AG10803 (cell line): ENCODE measurements around the gene NCK2.

Experiments used
- DNase-seq: peaks from one replicate; pipeline ENCODE4 v3.0.0; 2010; ENCODE audit warnings: low read depth
- H3K4me3 ChIP-seq: 2 replicates; pipeline ENCODE4 v1.5.1; 2011; ENCODE audit warnings: mild to moderate bottlenecking, low read length, control low read depth
- TF ChIP-seq, protein P1 (sequence below): conservative IDR thresholded peaks from 2 replicates; pipeline ENCODE4 v1.5.1; 2011; ENCODE audit warnings: mild to moderate bottlenecking, low read length, control low read depth, inconsistent platforms

NCK2 gene

DNA sequence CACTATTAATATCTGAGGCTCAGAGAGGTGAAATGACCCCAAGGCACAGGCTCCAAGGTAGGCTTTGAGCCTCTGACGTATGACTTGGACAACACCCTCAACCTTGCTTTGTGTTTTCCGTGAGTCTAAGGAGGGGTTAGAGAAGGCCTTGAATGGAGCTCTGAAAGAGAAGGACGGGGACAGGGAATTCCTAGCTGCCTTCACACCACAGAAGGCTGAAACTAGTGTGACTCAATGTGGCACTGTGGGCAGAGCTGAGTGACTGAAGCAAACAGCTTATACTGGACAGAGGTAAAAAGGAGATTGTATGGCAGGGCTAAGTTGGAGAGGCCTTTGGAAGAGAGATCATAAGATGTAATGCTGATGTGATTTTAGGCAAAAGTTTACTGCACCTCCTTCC, 3.5 kb upstream of the NCK2 start:
- H3K4me3 ChIP-seq = no peak overlapping the region
- DNase-seq = no peak
- TF ChIP-seq, protein P1, sequence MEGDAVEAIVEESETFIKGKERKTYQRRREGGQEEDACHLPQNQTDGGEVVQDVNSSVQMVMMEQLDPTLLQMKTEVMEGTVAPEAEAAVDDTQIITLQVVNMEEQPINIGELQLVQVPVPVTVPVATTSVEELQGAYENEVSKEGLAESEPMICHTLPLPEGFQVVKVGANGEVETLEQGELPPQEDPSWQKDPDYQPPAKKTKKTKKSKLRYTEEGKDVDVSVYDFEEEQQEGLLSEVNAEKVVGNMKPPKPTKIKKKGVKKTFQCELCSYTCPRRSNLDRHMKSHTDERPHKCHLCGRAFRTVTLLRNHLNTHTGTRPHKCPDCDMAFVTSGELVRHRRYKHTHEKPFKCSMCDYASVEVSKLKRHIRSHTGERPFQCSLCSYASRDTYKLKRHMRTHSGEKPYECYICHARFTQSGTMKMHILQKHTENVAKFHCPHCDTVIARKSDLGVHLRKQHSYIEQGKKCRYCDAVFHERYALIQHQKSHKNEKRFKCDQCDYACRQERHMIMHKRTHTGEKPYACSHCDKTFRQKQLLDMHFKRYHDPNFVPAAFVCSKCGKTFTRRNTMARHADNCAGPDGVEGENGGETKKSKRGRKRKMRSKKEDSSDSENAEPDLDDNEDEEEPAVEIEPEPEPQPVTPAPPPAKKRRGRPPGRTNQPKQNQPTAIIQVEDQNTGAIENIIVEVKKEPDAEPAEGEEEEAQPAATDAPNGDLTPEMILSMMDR = no peak

DNA sequence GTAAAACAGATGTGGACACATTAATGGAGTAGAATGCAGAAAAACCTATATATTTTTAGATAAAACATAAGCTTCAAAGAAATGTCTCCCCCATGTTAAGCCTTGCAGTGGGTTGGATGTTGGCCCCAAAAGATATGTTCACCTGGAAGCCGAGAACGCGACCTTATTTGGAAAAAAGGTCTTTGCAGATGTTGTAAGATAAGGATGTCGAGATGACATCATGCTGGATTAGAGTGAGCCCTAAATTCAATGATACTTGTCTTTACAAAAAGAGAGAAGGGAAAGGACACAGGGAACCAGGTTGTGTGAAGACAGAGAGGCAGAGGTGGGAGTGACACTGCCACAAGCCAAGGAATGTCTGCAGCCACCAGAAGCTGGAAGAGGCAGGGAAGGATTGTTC, 3.1 kb upstream of the NCK2 start:
- no peak for DNase-seq
- TF ChIP-seq, protein P1 = no peak
- no peak overlapping the region for H3K4me3 ChIP-seq

DNA sequence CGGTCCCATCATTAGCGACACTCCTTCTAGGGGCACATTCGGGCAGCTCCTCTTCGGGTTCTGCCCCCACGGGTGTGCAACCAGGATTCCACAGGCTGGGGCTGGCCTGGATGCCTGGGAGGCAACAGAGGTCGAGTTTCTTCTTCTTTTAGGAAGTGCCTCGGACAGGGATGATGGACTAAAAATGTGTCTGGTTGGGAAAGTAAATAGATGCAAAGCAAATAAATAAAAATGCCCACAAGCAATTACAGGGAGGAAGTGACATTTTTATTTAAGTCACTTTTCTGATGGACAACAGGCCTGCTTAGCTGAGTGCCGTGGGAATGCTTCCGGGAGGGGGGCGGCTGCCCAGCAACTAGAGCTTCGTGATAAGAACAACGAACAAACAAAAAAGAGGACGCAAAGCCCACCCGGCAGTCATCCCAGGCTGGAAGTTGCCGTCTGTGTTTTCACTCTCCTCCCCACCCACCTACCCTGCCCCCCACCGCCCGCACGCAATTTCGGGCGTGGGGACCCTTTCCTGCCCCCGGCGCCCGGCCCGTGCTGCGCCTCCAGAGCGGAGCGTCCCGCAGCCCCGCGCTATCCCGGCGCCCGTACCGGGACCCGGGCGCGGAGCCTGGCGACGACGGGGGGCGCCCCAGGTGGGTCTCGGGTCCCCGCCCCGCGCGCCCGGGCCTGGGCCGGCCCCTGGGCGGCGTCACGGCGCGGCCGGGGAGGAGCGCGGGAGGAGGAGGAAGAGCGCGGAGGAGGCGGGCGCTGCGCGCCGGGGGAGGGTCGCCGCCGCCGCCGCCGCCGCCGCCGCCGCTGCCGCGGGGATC, 412 bp upstream of the NCK2 start:
- DNase-seq = peak; percentile 54
- peak overlapping the region; percentile 62 for H3K4me3 ChIP-seq
- TF ChIP-seq, protein P1 = no peak

DNA sequence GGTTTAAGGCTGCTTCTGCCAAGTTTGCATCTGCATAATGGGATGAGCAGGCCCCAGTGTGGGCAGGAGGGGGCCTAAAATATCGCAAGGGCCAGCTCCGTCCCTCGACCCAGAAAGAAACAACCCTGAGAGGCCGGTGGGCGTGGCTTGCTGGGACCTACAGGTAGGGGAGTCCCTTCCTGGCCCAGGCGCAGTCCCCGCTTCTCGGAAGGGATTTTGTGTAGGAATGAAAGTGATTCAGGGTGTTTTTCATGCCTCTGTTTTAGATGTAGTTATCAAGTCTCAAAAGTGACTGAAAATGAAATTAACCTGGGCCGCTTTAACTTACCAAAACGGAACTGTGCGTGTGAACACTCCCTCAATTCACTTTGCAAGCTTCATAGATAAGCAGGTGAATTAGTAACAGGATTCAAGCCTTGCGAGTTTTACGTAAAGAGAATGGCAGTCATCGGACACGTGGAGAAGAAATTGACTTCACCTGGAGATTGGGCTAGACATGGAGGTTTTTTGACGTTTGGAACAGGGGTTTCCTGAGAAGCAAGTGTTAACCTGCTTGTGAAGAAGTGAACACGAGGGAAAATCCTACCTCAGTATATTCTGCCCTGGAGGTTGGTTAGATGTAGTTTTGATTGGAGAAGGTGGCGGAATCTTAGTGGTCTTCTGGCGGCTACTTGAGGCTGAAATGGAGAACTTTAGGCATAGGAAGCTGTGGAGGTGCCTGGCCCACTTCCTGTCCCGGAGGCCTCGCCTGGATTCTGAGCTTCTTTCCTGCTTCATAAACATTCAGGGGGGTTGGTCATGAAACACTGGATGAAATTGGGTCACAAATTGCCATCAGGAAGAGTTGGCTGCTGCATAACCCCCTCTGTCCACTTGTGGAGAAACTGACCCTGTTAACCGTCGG, 1.7 kb downstream of the NCK2 start:
- peak overlapping the region; percentile 71 for H3K4me3 ChIP-seq
- TF ChIP-seq, protein P1 = no peak
- no peak for DNase-seq

DNA sequence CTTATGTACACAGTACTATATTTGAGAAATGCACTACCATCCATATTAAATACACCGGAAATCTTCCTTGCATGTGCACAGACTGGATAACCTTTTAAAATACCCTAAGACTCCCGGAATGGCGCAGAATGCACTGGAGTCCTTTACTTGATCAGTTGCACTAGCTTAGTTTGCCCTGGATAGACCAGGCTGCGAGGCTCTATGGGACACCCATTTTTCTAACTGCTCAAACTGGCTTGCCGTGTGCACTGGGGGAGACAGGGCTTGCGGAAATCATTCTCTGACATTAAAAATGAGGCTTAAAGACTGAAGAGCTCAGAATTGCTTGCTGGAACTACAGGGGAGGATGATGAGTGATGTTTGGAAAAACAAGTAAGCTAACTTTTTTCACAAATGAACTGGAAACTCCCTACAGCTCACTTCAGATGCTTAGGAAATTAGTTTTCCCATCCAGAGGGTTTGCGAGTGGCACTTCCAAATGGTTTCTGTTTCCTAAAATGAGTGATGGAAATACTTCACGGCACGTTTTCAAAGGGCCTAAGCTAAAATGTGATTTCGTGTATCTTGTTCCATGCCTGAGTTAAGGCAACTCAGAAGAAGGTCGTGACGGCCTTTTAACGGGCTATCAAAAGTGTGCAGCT, 2.7 kb downstream of the NCK2 start:
- no peak for DNase-seq
- H3K4me3 ChIP-seq = peak overlapping the region; percentile 4; the same call in 1 of the 2 replicates
- TF ChIP-seq, protein P1 = no peak

DNA sequence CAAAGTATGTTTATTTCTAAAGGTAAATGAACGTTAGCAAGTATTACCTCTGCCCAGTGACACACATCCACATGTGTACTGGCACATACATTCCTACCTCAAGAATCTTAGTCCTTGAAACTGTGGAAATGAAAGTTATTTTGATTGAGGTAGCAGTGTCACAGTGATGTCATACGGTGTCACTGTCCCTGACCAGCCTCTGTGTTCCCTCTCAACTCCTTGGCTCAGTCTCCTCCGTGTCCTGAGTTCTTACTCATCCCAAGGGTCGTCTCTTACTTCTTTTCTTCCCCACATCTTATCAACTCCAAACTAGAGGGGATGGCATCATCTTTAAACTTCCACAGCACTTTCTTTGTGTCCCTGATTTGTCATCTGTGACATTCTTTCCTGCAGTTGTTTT, 3.3 kb downstream of the NCK2 start:
- TF ChIP-seq, protein P1 = no peak
- H3K4me3 ChIP-seq = no peak overlapping the region
- no peak for DNase-seq
